SH-SY5Y (cell line): ENCODE results near the gene ANKRD50.

Source experiments
- GATA2 ChIP-seq: IDR thresholded peaks from 2 replicates; pipeline ENCODE4 v1.6.1; 2011; ENCODE audit warnings: mild to moderate bottlenecking, low read depth, low read length
- GATA3 ChIP-seq: IDR thresholded peaks from 2 replicates; pipeline ENCODE4 v1.6.1; 2011; ENCODE audit warnings: low read depth, mild to moderate bottlenecking, low read length, moderate library complexity

- no peak for TF ChIP-seq GATA2
- TF ChIP-seq GATA3: no peak
These were observed 80.1 kb downstream of the ANKRD50 start for GRCh38 chr4:124632439-124632838.
